ENCODE measurements around the gene COPE. TPM values are rescaled to one million over a fixed set of nuclear protein-coding genes. Genes with fewer than 3 reads are reported as not detected.

Gene COPE
- total RNA-seq, 1 experiment from 2014 or later = 310 TPM

GRCh38 chr19:18878858-18879578 lies 40.2 kb downstream of the COPE start:
- ChIA-PET POLR2A (interaction anchor here (0.5 to 0.6 kb wide), 2 partner anchors 69 to 206 kb away, joined by 3 to 4 read pairs; no protein-coding TSS in a partner anchor), CTCF (interaction anchor here (0.5 to 2.2 kb wide), 3 partner anchors 12 to 108 kb away, joined by 3 to 15 read pairs (median 4); no protein-coding TSS in a partner anchor)
- no TSS peak for BruUV-seq (replicated peaks)
- Mint-ChIP-seq H3K27me3 (ENCODE audit: insufficient read depth, unreplicated experiment) (no peaks in the 10 kb centered on the region), H3K36me3 (ENCODE audit: insufficient read depth, unreplicated experiment) (peaks cover 24% of the 10 kb centered on the region), H3K27ac (ENCODE audit: low read depth, unreplicated experiment) (no peak overlapping the region), H3K9me3 (ENCODE audit: unreplicated experiment) (no peaks in the 10 kb centered on the region), H3K4me1 (ENCODE audit: insufficient read depth, unreplicated experiment) (peaks cover 8% of the 10 kb centered on the region), H3K4me3 (ENCODE audit: unreplicated experiment) (no peak overlapping the region)
- intact Hi-C loops (cut with micrococcal nuclease) = no loop called here
- no peak for TF ChIP-seq CTCF (IDR thresholded peaks at IDR 0.05; ENCODE audit: unreplicated experiment)
- no peak for DNase-seq (ENCODE audit: unreplicated experiment)

- DNase-seq (ENCODE audit: unreplicated experiment) = no peak
- ChIA-PET CTCF (interaction anchor here (0.6 to 2.1 kb wide), 2 partner anchors 12 to 117 kb away, joined by 3 to 14 read pairs; no protein-coding TSS in a partner anchor), POLR2A (interaction anchor here (0.7 kb wide), 1 partner anchor 114 kb away, joined by 3 read pairs; no protein-coding TSS in a partner anchor)
- Mint-ChIP-seq H3K36me3 (ENCODE audit: insufficient read depth, unreplicated experiment) (peaks cover 30% of the 10 kb centered on the region), H3K4me1 (ENCODE audit: insufficient read depth, unreplicated experiment) (peaks cover under 1% of the 10 kb centered on the region), H3K27ac (ENCODE audit: low read depth, unreplicated experiment) (no peak overlapping the region), H3K9me3 (ENCODE audit: unreplicated experiment) (no peaks in the 10 kb centered on the region), H3K27me3 (ENCODE audit: insufficient read depth, unreplicated experiment) (no peaks in the 10 kb centered on the region), H3K4me3 (ENCODE audit: unreplicated experiment) (no peak overlapping the region)
- intact Hi-C loops (cut with micrococcal nuclease) = no loop called here
- TF ChIP-seq CTCF (IDR thresholded peaks at IDR 0.05; ENCODE audit: unreplicated experiment) = no peak
- no TSS peak for BruUV-seq (replicated peaks)
These were observed 41.0 kb downstream of the COPE start for GRCh38 chr19:18878058-18878797.

GRCh38 chr19:18876865-18877264 lies 42.3 kb downstream of the COPE start:
- POLR2A ChIA-PET = interaction anchor here (1.2 kb wide), 1 partner anchor 110 kb away, joined by 3 read pairs; no protein-coding TSS in a partner anchor
- H3K4me1 Mint-ChIP-seq (ENCODE audit: insufficient read depth, unreplicated experiment) = no peaks in the 10 kb centered on the region
- no peak overlapping the region for H3K4me3 Mint-ChIP-seq (ENCODE audit: unreplicated experiment)
- no peak overlapping the region for H3K27ac Mint-ChIP-seq (ENCODE audit: low read depth, unreplicated experiment)
- TF ChIP-seq CTCF (IDR thresholded peaks at IDR 0.05; ENCODE audit: unreplicated experiment) = no peak
- DNase-seq (ENCODE audit: unreplicated experiment) = no peak
- intact Hi-C loops (cut with micrococcal nuclease) = no loop called here
- H3K27me3 Mint-ChIP-seq (ENCODE audit: insufficient read depth, unreplicated experiment) = no peaks in the 10 kb centered on the region
- peaks cover 30% of the 10 kb centered on the region for H3K36me3 Mint-ChIP-seq (ENCODE audit: insufficient read depth, unreplicated experiment)
- BruUV-seq (replicated peaks) = no TSS peak
- no peaks in the 10 kb centered on the region for H3K9me3 Mint-ChIP-seq (ENCODE audit: unreplicated experiment)
- CTCF ChIA-PET = interaction anchor here (0.9 to 2.1 kb wide), 3 partner anchors 10 to 40 kb away, joined by 5 to 14 read pairs (median 5); no protein-coding TSS in a partner anchor

- CTCF ChIA-PET = interaction anchor here (1.1 to 2.1 kb wide), 2 partner anchors 9 kb away, joined by 3 to 14 read pairs; no protein-coding TSS in a partner anchor
These were observed 43.5 kb downstream of the COPE start for GRCh38 chr19:18875726-18876125.

More at GRCh38 chr19:18875726-18876125, 43.5 kb downstream of the COPE start:
- POLR2A ChIA-PET = no interaction called here
- no peak for TF ChIP-seq CTCF (IDR thresholded peaks at IDR 0.05; ENCODE audit: unreplicated experiment)
- H3K27me3 Mint-ChIP-seq (ENCODE audit: insufficient read depth, unreplicated experiment) = no peaks in the 10 kb centered on the region
- no peak overlapping the region for H3K4me3 Mint-ChIP-seq (ENCODE audit: unreplicated experiment)
- H3K36me3 Mint-ChIP-seq (ENCODE audit: insufficient read depth, unreplicated experiment) = peaks cover 35% of the 10 kb centered on the region
- H3K9me3 Mint-ChIP-seq (ENCODE audit: unreplicated experiment) = no peaks in the 10 kb centered on the region
- intact Hi-C loops (cut with micrococcal nuclease) = no loop called here
- no peak overlapping the region for H3K27ac Mint-ChIP-seq (ENCODE audit: low read depth, unreplicated experiment)
- H3K4me1 Mint-ChIP-seq (ENCODE audit: insufficient read depth, unreplicated experiment) = no peaks in the 10 kb centered on the region
- BruUV-seq (replicated peaks) = no TSS peak
- no peak for DNase-seq (ENCODE audit: unreplicated experiment)

All from MCF 10A (cell line).